HepG2 (cell line): ENCODE measurements around the gene SEMA4A. TPM values are rescaled to one million over a fixed set of nuclear protein-coding genes. Genes with fewer than 3 reads are reported as not detected.

Source experiments
- ETV5 ChIP-seq: IDR thresholded peaks from 2 replicates; pipeline ENCODE4 v1.6.1; 2018; ENCODE audit warnings: missing biosample characterization, missing genetic modification reagents, inconsistent platforms, borderline replicate concordance
- FOXA3 ChIP-seq: IDR thresholded peaks from 2 replicates; pipeline ENCODE4 v1.6.1; 2016; ENCODE audit warnings: missing genetic modification reagents, missing compliant biosample characterization
- FOXC1 ChIP-seq: sonication (generic); formaldehyde crosslinking; IDR thresholded peaks from 2 replicates; pipeline ENCODE4 v1.8.0; 2022; ENCODE audit warnings: mild to moderate bottlenecking, missing genetic modification reagents, borderline replicate concordance
- GATAD1 ChIP-seq: IDR thresholded peaks from 2 replicates; pipeline ENCODE4 v1.6.1; 2016; ENCODE audit warnings: missing genetic modification reagents, missing compliant biosample characterization
- HNRNPK ChIP-seq: fragments of 200-400 bp; formaldehyde crosslinking; IDR thresholded peaks from 2 replicates; pipeline ENCODE4 v1.6.1; 2018; ENCODE audit warnings: low read length, low read depth, moderate library complexity, mild to moderate bottlenecking; ENCODE audit not compliant: poor library complexity, severe bottlenecking
- MLLT10 ChIP-seq: sonication (generic); formaldehyde crosslinking; IDR thresholded peaks from 2 replicates; pipeline ENCODE4 v1.4.0; 2020; ENCODE audit warnings: missing genetic modification reagents
- PHB2 ChIP-seq: fragments of 450-650 bp; IDR thresholded peaks from 2 replicates; pipeline ENCODE4 v1.6.1; 2018; ENCODE audit not compliant: partially characterized antibody
- POLR2AphosphoS2 ChIP-seq: IDR thresholded peaks from 2 replicates; pipeline ENCODE4 v1.6.1; 2011; ENCODE audit warnings: low read depth, low read length, improper control_type of control experiment
- RORA ChIP-seq: sonication (generic); formaldehyde crosslinking; IDR thresholded peaks from 2 replicates; pipeline ENCODE4 v1.5.0; 2020; ENCODE audit warnings: mild to moderate bottlenecking, missing genetic modification reagents, moderate library complexity
- YY1 ChIP-seq: IDR thresholded peaks from 2 replicates; pipeline ENCODE4 v1.6.1; 2011; ENCODE audit warnings: low read length, low read depth, moderate library complexity, mild to moderate bottlenecking; ENCODE audit not compliant: insufficient read depth, insufficient replicate concordance
- ZBTB43 ChIP-seq: sonication (generic); formaldehyde crosslinking; conservative IDR thresholded peaks from 2 replicates; pipeline ENCODE4 v1.4.0; 2020; ENCODE audit warnings: missing genetic modification reagents
- ZFP62 ChIP-seq: sonication (generic); formaldehyde crosslinking; IDR thresholded peaks from 2 replicates; pipeline ENCODE4 v1.4.0; 2020; ENCODE audit warnings: missing genetic modification reagents
- ZHX2 ChIP-seq, 2 experiments: sonication (generic) in 1 of 2; formaldehyde crosslinking in 1 of 2; IDR thresholded peaks; 2 replicates each; pipeline versions ENCODE4 v1.6.1 to v1.9.0; 2014 to 2022; ENCODE audit warnings: antibody characterized with exemption in 1 of 2, borderline replicate concordance in 1 of 2, inconsistent platforms in 1 of 2, low read depth in 1 of 2, missing genetic modification reagents in 1 of 2
- ZNF367 ChIP-seq: sonication (generic); formaldehyde crosslinking; IDR thresholded peaks from 2 replicates; pipeline ENCODE4 v1.4.0; 2020; ENCODE audit warnings: missing genetic modification reagents, borderline replicate concordance
- ZNF543 ChIP-seq: sonication (generic); formaldehyde crosslinking; IDR thresholded peaks from 2 replicates; pipeline ENCODE4 v1.4.0; 2020; ENCODE audit warnings: mild to moderate bottlenecking, missing genetic modification reagents
- ZNF644 ChIP-seq: IDR thresholded peaks from 2 replicates; pipeline ENCODE4 v1.6.1; 2016; ENCODE audit warnings: low read depth
- polyA plus RNA-seq, 8 experiments: library from polyadenylated mRNA; depleted of rRNA in 3 of 8; stranded (reverse) in 7 of 8; unstranded in 1 of 8; fragments of >200 nt; fragmentation: Illumina TruSeq in 4 of 8; extraction: Trizol in 4 of 8; gene quantifications; 2 replicates each; pipeline versions ENCODE4 v1.2.1 to v1.2.3, GENCODE V29; 2011 to 2016; ENCODE audit warnings: low read depth in 4 of 8, missing spikeins in 1 of 8, mixed read lengths in 1 of 8; ENCODE audit not compliant: insufficient read depth in 1 of 8
- total RNA-seq, 5 experiments: library from RNA; depleted of rRNA; stranded (reverse); fragments of >200 nt; fragmentation: Illumina TruSeq; extraction: Trizol; gene quantifications; 2 replicates each; pipeline ENCODE4 v1.2.3, GENCODE V29; 2016; ENCODE audit warnings: low read depth in 1 of 5
- TF ChIP-seq, protein P1 (sequence below): IDR thresholded peaks from 2 replicates; pipeline ENCODE4 v1.6.1; 2012; ENCODE audit warnings: low read length, improper control_type of control experiment
- TF ChIP-seq, protein P2 (sequence below): sonication (generic); formaldehyde crosslinking; IDR thresholded peaks from 2 replicates; pipeline ENCODE4 v1.5.0; 2020; ENCODE audit warnings: missing genetic modification reagents

The SEMA4A gene
- total and polyA plus RNA-seq, 2 of the 13 experiments (the other 11 are each of a cell fraction or from before 2014, with no cell fraction given), result 0.09 to 0.20 TPM

- TF ChIP-seq ZNF543 (CRISPR knock-in tag), result no peak
- TF ChIP-seq ZFP62 (CRISPR knock-in tag), result no peak
- TF ChIP-seq ZHX2 (IDR thresholded peaks at IDR 0.05; ENCODE audit: low read depth), result no peak
- no peak for TF ChIP-seq ZHX2 (CRISPR knock-in tag; IDR thresholded peaks at IDR 0.05; ENCODE audit: borderline replicate concordance)
- TF ChIP-seq ZBTB43 (CRISPR knock-in tag), result no peak
- TF ChIP-seq RORA (CRISPR knock-in tag), result no peak
- peak; percentile 31; the same call in 1 of the 2 replicates for TF ChIP-seq FOXA3 (CRISPR knock-in tag)
- TF ChIP-seq ZNF644 (CRISPR knock-in tag), result no peak
- TF ChIP-seq, protein P1, sequence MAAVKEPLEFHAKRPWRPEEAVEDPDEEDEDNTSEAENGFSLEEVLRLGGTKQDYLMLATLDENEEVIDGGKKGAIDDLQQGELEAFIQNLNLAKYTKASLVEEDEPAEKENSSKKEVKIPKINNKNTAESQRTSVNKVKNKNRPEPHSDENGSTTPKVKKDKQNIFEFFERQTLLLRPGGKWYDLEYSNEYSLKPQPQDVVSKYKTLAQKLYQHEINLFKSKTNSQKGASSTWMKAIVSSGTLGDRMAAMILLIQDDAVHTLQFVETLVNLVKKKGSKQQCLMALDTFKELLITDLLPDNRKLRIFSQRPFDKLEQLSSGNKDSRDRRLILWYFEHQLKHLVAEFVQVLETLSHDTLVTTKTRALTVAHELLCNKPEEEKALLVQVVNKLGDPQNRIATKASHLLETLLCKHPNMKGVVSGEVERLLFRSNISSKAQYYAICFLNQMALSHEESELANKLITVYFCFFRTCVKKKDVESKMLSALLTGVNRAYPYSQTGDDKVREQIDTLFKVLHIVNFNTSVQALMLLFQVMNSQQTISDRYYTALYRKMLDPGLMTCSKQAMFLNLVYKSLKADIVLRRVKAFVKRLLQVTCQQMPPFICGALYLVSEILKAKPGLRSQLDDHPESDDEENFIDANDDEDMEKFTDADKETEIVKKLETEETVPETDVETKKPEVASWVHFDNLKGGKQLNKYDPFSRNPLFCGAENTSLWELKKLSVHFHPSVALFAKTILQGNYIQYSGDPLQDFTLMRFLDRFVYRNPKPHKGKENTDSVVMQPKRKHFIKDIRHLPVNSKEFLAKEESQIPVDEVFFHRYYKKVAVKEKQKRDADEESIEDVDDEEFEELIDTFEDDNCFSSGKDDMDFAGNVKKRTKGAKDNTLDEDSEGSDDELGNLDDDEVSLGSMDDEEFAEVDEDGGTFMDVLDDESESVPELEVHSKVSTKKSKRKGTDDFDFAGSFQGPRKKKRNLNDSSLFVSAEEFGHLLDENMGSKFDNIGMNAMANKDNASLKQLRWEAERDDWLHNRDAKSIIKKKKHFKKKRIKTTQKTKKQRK, result no peak
- TF ChIP-seq ZNF367 (CRISPR knock-in tag), result no peak
- no peak for TF ChIP-seq POLR2AphosphoS2
- no peak for TF ChIP-seq MLLT10
- TF ChIP-seq, protein P2, sequence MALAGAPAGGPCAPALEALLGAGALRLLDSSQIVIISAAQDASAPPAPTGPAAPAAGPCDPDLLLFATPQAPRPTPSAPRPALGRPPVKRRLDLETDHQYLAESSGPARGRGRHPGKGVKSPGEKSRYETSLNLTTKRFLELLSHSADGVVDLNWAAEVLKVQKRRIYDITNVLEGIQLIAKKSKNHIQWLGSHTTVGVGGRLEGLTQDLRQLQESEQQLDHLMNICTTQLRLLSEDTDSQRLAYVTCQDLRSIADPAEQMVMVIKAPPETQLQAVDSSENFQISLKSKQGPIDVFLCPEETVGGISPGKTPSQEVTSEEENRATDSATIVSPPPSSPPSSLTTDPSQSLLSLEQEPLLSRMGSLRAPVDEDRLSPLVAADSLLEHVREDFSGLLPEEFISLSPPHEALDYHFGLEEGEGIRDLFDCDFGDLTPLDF (CRISPR knock-in tag), result no peak
- TF ChIP-seq HNRNPK, result no peak
- TF ChIP-seq ETV5 (CRISPR knock-in tag), result no peak
- TF ChIP-seq GATAD1, result no peak
- no peak for TF ChIP-seq PHB2
- TF ChIP-seq FOXC1, result no peak
- TF ChIP-seq YY1, result peak; percentile 30
Observed at GRCh38 chr1:156146020-156146768, 7.2 kb upstream of the SEMA4A start (continued).
